Muscle of back (tissue), 11 donors: ENCODE results near the gene BRICD5. TPM values are rescaled to one million over a fixed set of nuclear protein-coding genes. Genes with fewer than 3 reads are reported as not detected.
A peak's percentile ranks its signal among the peaks of the same experiment; 100 is the strongest.

ENCODE experiments used
- DNase-seq, 3 donors: peaks; one replicate each; pipeline versions ENCODE4 v3.0.0 to v3.0.0-alpha.2; 2013
- polyA plus RNA-seq, 10 donors: library from polyadenylated mRNA; unstranded; fragments of 120-200 nt; gene quantifications; one replicate each; pipeline ENCODE4 v1.2.1, GENCODE V29; 2013; ENCODE audit not compliant: insufficient read length in 10 of 10

The BRICD5 gene
- polyA plus RNA-seq, 10 donors, result 3.5 to 8.0 (median 5.4) TPM

- no peak for DNase-seq
Observed at GRCh38 chr16:2238150-2238837, 27.6 kb upstream of the BRICD5 start.

- DNase-seq, result no peak
Observed at GRCh38 chr16:2237493-2238149, 27.0 kb upstream of the BRICD5 start.

- no peak for DNase-seq
Observed at GRCh38 chr16:2237102-2237482, 26.4 kb upstream of the BRICD5 start.

- DNase-seq, result peak in 1 of 3 donors; percentile 65
Observed at GRCh38 chr16:2236337-2237101, 25.9 kb upstream of the BRICD5 start, which contains the start of gene DNASE1L2. DNASE1L2 (plus strand) TSS chr16:2236444; CDS start chr16:2236817, 373 bp downstream.

GRCh38 chr16:2235695-2236336 lies 25.2 kb upstream of the BRICD5 start:
- no peak for DNase-seq

GRCh38 chr16:2235234-2235651 lies 24.6 kb upstream of the BRICD5 start:
- DNase-seq, result no peak

- DNase-seq, result no peak
Observed at GRCh38 chr16:2234813-2235170, 24.1 kb upstream of the BRICD5 start.

GRCh38 chr16:2233872-2234812 lies 23.5 kb upstream of the BRICD5 start:
- DNase-seq, result no peak

- DNase-seq, result no peak
Observed at GRCh38 chr16:2233046-2233775, 22.5 kb upstream of the BRICD5 start.

GRCh38 chr16:2232094-2232990 lies 21.7 kb upstream of the BRICD5 start:
- no peak for DNase-seq

- DNase-seq, result no peak
Observed at GRCh38 chr16:2231016-2231931, 20.6 kb upstream of the BRICD5 start.

- no peak for DNase-seq
Observed at GRCh38 chr16:2230376-2230775, 19.7 kb upstream of the BRICD5 start.

- DNase-seq, result no peak
Observed at GRCh38 chr16:2229632-2230250, 19.1 kb upstream of the BRICD5 start.

GRCh38 chr16:2229091-2229490 lies 18.4 kb upstream of the BRICD5 start:
- no peak for DNase-seq

GRCh38 chr16:2228161-2228824 lies 17.6 kb upstream of the BRICD5 start:
- no peak for DNase-seq

GRCh38 chr16:2226918-2227317 lies 16.3 kb upstream of the BRICD5 start:
- no peak for DNase-seq

- DNase-seq, result no peak
Observed at GRCh38 chr16:2226245-2226793, 15.7 kb upstream of the BRICD5 start.
